Skeletal muscle tissue (tissue), 4 donors: ENCODE results near the gene DUSP9. TPM values are rescaled to one million over a fixed set of nuclear protein-coding genes. Genes with fewer than 3 reads are reported as not detected.
"Not testable (repeated sequence)": the region's sequence is repeated elsewhere in the genome, so short reads cannot be mapped to it uniquely, and the experiment has no call there.

Experiments used
- H3K27ac ChIP-seq: one replicate; pipeline ENCODE4 v1.7.0; 2013; ENCODE audit warnings: mild to moderate bottlenecking, low read depth, low read length, inconsistent platforms
- H3K27me3 ChIP-seq, 3 donors: one replicate each; pipeline ENCODE4 v1.7.0; 2013; ENCODE audit warnings: low read length in 3 of 3; ENCODE audit not compliant: control insufficient read depth in 3 of 3, insufficient read depth in 3 of 3
- H3K36me3 ChIP-seq, 3 donors: one replicate each; pipeline ENCODE4 v1.7.0; 2013; ENCODE audit warnings: low read length in 3 of 3; ENCODE audit not compliant: control insufficient read depth in 3 of 3, insufficient read depth in 3 of 3
- H3K4me1 ChIP-seq, 3 donors: one replicate each; pipeline ENCODE4 v1.7.0; 2013; ENCODE audit warnings: low read length in 3 of 3, mild to moderate bottlenecking in 3 of 3; ENCODE audit not compliant: control insufficient read depth in 3 of 3, insufficient read depth in 3 of 3
- H3K4me3 ChIP-seq, 3 donors: one replicate each; pipeline ENCODE4 v1.7.0; 2013; ENCODE audit warnings: low read length in 3 of 3
- H3K9ac ChIP-seq, 3 donors: one replicate each; pipeline ENCODE4 v1.7.0; 2013; ENCODE audit warnings: low read length in 3 of 3, mild to moderate bottlenecking in 3 of 3, moderate library complexity in 2 of 3, low read depth in 1 of 3
- H3K9me3 ChIP-seq, 3 donors: one replicate each; pipeline ENCODE4 v1.7.0; 2013; ENCODE audit warnings: low read length in 3 of 3; ENCODE audit not compliant: control insufficient read depth in 3 of 3
- total RNA-seq: library from RNA; depleted of rRNA; stranded (reverse); fragments of >200 nt; gene quantifications from one replicate; pipeline ENCODE4 v1.2.3, GENCODE V29; 2014
- donor health status: Osteomylitis.

The DUSP9 gene
- total RNA-seq, 1 donor from 2014 or later, result not detected

- H3K4me1 ChIP-seq, result peaks cover 6 to 9% (median 7%) of the 10 kb centered on the region in 3 donors
- no peak overlapping the region for H3K9ac ChIP-seq
- no peak overlapping the region for H3K4me3 ChIP-seq
- no peaks in the 10 kb centered on the region for H3K36me3 ChIP-seq
- H3K27me3 ChIP-seq, result peaks cover 5 to 15% (median 8%) of the 10 kb centered on the region in 3 donors
- H3K9me3 ChIP-seq, result no peaks in the 10 kb centered on the region
- no peak overlapping the region for H3K27ac ChIP-seq
Observed at GRCh38 chrX:153671589-153672530, 24.9 kb downstream of the DUSP9 start.

GRCh38 chrX:153672531-153673427, 25.8 kb downstream of the DUSP9 start:
- no peaks in the 10 kb centered on the region for H3K9me3 ChIP-seq
- H3K27me3 ChIP-seq, result peaks cover 0 to 12% (median 8%) of the 10 kb centered on the region in 3 donors
- H3K9ac ChIP-seq, result no peak overlapping the region
- H3K27ac ChIP-seq, result no peak overlapping the region
- no peak overlapping the region for H3K4me3 ChIP-seq
- peaks cover 3 to 8% (median 6%) of the 10 kb centered on the region in 3 donors for H3K4me1 ChIP-seq
- no peaks in the 10 kb centered on the region for H3K36me3 ChIP-seq

GRCh38 chrX:153673428-153674218, 26.6 kb downstream of the DUSP9 start, which contains the start of gene PNCK:
Gene PNCK, minus strand, starts transcription at chrX:153673813. Its CDS starts 737 bp downstream, at chrX:153673076.
- Histone ChIP-seq H3K27ac (no peak within 1 kb of the TSS), H3K27me3 (peaks cover 0 to 12% (median 8%) of the 10 kb centered on the region in 3 donors), H3K36me3 (no peaks in the 10 kb centered on the region), H3K9ac (no peak within 1 kb of the TSS), H3K4me1 (no peaks in the 10 kb centered on the region), H3K9me3 (no peaks in the 10 kb centered on the region), H3K4me3 (no peak within 1 kb of the TSS)

GRCh38 chrX:153674219-153674851, 27.3 kb downstream of the DUSP9 start:
- no peak overlapping the region for H3K9ac ChIP-seq
- H3K4me3 ChIP-seq, result no peak overlapping the region
- H3K36me3 ChIP-seq, result no peaks in the 10 kb centered on the region
- no peaks in the 10 kb centered on the region for H3K4me1 ChIP-seq
- H3K27ac ChIP-seq, result no peak overlapping the region
- peaks cover 0 to 12% (median 8%) of the 10 kb centered on the region in 3 donors for H3K27me3 ChIP-seq
- H3K9me3 ChIP-seq, result no peaks in the 10 kb centered on the region

GRCh38 chrX:153681175-153681574, 34.2 kb downstream of the DUSP9 start:
- no peaks in the 10 kb centered on the region for H3K9me3 ChIP-seq
- no peak overlapping the region for H3K27ac ChIP-seq
- peaks cover 0 to 3% (median 0%) of the 10 kb centered on the region in 3 donors for H3K27me3 ChIP-seq
- H3K4me3 ChIP-seq, result no peak overlapping the region
- H3K36me3 ChIP-seq, result no peaks in the 10 kb centered on the region
- peak overlapping the region in 1 of 3 donors; percentile 8 for H3K9ac ChIP-seq
- no peaks in the 10 kb centered on the region for H3K4me1 ChIP-seq

GRCh38 chrX:153683486-153683885, 36.5 kb downstream of the DUSP9 start:
- H3K27me3 ChIP-seq, H3K36me3 ChIP-seq, H3K27ac ChIP-seq, H3K4me3 ChIP-seq, H3K9ac ChIP-seq, H3K9me3 ChIP-seq, H3K4me1 ChIP-seq: not testable (repeated sequence)

- Histone ChIP-seq H3K4me3 (no peak overlapping the region), H3K4me1 (peaks cover under 1 to 2% (median under 1%) of the 10 kb centered on the region in 3 donors), H3K9ac (no peak overlapping the region), H3K27me3 (peaks cover 0 to 3% (median 0%) of the 10 kb centered on the region in 3 donors), H3K36me3 (no peaks in the 10 kb centered on the region), H3K9me3 (no peaks in the 10 kb centered on the region), H3K27ac (no peak overlapping the region)
Observed at GRCh38 chrX:153684467-153685155, 37.6 kb downstream of the DUSP9 start.

GRCh38 chrX:153685156-153685536, 38.1 kb downstream of the DUSP9 start:
- Histone ChIP-seq H3K9me3 (no peaks in the 10 kb centered on the region), H3K27me3 (peaks cover 0 to 3% (median 0%) of the 10 kb centered on the region in 3 donors), H3K27ac (no peak overlapping the region), H3K4me1 (peaks cover 2 to 7% (median 6%) of the 10 kb centered on the region in 3 donors), H3K36me3 (peaks cover 0 to 3% (median 2%) of the 10 kb centered on the region in 3 donors), H3K4me3 (no peak overlapping the region), H3K9ac (no peak overlapping the region)
